ENCODE results near the gene DCAF15. TPM values are rescaled to one million over a fixed set of nuclear protein-coding genes. Genes with fewer than 3 reads are reported as not detected.
A peak's percentile ranks its signal among the peaks of the same experiment; 100 is the strongest.
"Not testable (repeated sequence)": the region's sequence is repeated elsewhere in the genome, so short reads cannot be mapped to it uniquely, and the experiment has no call there.

Gene DCAF15
- total RNA-seq, 2 donors from 2014 or later = 7.0 to 20.4 TPM

DNA sequence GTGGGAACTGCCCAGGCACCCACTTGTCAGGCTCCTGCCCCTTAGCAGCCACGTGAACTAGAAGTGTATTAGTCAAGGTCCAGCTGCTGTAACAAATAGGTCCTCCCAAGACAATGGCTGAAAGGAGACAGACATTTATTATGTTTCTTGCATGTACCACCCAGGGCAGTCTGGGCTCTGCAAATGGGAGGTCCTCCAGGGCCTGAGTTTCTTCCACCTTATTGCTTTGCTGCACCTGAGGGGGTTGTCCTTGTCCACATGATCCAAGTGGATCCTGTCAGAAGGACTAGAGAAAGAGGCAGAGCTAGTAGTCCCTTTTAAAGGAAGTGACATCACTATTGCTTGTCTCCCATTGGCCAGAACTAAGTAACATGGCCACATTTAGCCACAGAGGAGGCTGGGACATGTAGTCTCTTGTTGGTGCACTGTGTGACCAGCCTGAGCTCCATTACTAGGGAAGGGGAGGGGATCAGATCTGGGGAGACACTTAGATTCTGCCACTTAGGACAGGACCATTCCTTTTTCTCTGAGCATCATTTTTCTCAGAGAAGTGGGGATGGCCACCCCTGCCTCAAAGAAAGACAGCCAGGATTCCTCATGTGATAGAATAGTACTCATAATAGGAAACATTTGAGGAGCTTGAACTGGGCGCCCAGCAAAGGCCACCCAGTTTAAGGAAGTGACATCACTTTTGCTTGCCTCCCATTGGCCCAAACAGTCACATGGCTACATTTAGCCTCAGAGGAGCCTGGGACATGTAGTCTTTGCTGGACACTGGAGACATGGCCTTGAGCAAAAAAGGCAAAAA is 31.2 kb upstream of the DCAF15 start:
- Histone ChIP-seq H3K27ac (no peak overlapping the region), H3K27me3 (no peaks in the 10 kb centered on the region), H3K9me3 (no peaks in the 10 kb centered on the region), H3K4me1 (no peaks in the 10 kb centered on the region), H3K36me3 (replicated peaks in 1 of 2; ENCODE audit: insufficient read depth in 1 of 2, low read depth in 2 of 2) (peaks cover 13 to 27% of the 10 kb centered on the region in 2 donors), H3K4me3 (no peak overlapping the region)
- DNase-seq = peak in 1 of 4 donors; percentile 43
- peak; percentile 64 for ATAC-seq
- intact Hi-C loops (cut with DNase I) = no loop called here
- 88 to 95% methylated on average over 1 to 2 of the region's 2 CpGs for WGBS, 2 donors
- TF ChIP-seq, protein P1, sequence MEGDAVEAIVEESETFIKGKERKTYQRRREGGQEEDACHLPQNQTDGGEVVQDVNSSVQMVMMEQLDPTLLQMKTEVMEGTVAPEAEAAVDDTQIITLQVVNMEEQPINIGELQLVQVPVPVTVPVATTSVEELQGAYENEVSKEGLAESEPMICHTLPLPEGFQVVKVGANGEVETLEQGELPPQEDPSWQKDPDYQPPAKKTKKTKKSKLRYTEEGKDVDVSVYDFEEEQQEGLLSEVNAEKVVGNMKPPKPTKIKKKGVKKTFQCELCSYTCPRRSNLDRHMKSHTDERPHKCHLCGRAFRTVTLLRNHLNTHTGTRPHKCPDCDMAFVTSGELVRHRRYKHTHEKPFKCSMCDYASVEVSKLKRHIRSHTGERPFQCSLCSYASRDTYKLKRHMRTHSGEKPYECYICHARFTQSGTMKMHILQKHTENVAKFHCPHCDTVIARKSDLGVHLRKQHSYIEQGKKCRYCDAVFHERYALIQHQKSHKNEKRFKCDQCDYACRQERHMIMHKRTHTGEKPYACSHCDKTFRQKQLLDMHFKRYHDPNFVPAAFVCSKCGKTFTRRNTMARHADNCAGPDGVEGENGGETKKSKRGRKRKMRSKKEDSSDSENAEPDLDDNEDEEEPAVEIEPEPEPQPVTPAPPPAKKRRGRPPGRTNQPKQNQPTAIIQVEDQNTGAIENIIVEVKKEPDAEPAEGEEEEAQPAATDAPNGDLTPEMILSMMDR (IDR thresholded peaks at IDR 0.05) = no peak
- no peak for TF ChIP-seq POLR2A (IDR thresholded peaks at IDR 0.05)

GRCh38 chr19:13922118-13922517 is 30.2 kb upstream of the DCAF15 start:
- H3K27ac ChIP-seq; ATAC-seq; intact Hi-C loops (cut with DNase I); H3K9me3 ChIP-seq; H3K4me3 ChIP-seq; H3K4me1 ChIP-seq; H3K27me3 ChIP-seq; DNase-seq: not testable (repeated sequence)
- WGBS, 2 donors = 98 to 99% methylated on average over 6 of the region's 6 CpGs
- H3K36me3 ChIP-seq (replicated peaks in 1 of 2; ENCODE audit: insufficient read depth in 1 of 2, low read depth in 2 of 2) = peaks cover 13 to 31% of the 10 kb centered on the region in 2 donors

- ATAC-seq (no peak), DNase-seq (no peak)
- WGBS, 2 donors = 93 to 94% methylated on average over 15 to 27 of the region's 28 CpGs
- no peak for TF ChIP-seq POLR2A (IDR thresholded peaks at IDR 0.05)
- TF ChIP-seq, protein P1 (IDR thresholded peaks at IDR 0.05) = no peak
- Histone ChIP-seq H3K36me3 (replicated peaks in 1 of 2; ENCODE audit: insufficient read depth in 1 of 2, low read depth in 2 of 2) (peaks cover 13 to 29% of the 10 kb centered on the region in 2 donors), H3K9me3 (no peaks in the 10 kb centered on the region), H3K4me1 (no peaks in the 10 kb centered on the region), H3K4me3 (no peak overlapping the region), H3K27me3 (no peaks in the 10 kb centered on the region), H3K27ac (no peak overlapping the region)
- intact Hi-C loops (cut with DNase I) = no loop called here
These were observed 28.9 kb upstream of the DCAF15 start for GRCh38 chr19:13923194-13923987.

GRCh38 chr19:13926010-13926409 is 26.3 kb upstream of the DCAF15 start:
- peaks cover 11 to 23% of the 10 kb centered on the region in 2 donors for H3K36me3 ChIP-seq (replicated peaks in 1 of 2; ENCODE audit: insufficient read depth in 1 of 2, low read depth in 2 of 2)
- H3K27me3 ChIP-seq = no peaks in the 10 kb centered on the region
- no peak overlapping the region for H3K4me3 ChIP-seq
- TF ChIP-seq, protein P1 (IDR thresholded peaks at IDR 0.05) = no peak
- TF ChIP-seq POLR2A (IDR thresholded peaks at IDR 0.05) = no peak
- ATAC-seq (no peak), DNase-seq (no peak)
- intact Hi-C loops (cut with DNase I) = no loop called here
- no peaks in the 10 kb centered on the region for H3K4me1 ChIP-seq
- no peak overlapping the region for H3K27ac ChIP-seq
- WGBS, 2 donors = 59 to 90% methylated on average over 3 to 4 of the region's 4 CpGs
- no peaks in the 10 kb centered on the region for H3K9me3 ChIP-seq

- Histone ChIP-seq H3K27ac (no peak overlapping the region), H3K4me1 (no peaks in the 10 kb centered on the region), H3K27me3 (no peaks in the 10 kb centered on the region), H3K9me3 (no peaks in the 10 kb centered on the region), H3K36me3 (replicated peaks in 1 of 2; ENCODE audit: insufficient read depth in 1 of 2, low read depth in 2 of 2) (peaks cover 4 to 21% of the 10 kb centered on the region in 2 donors), H3K4me3 (no peak overlapping the region)
- WGBS, 2 donors = 73 to 91% methylated on average over 4 to 5 of the region's 8 CpGs
- intact Hi-C loops (cut with DNase I) = no loop called here
- TF ChIP-seq POLR2A (IDR thresholded peaks at IDR 0.05) = no peak
- TF ChIP-seq, protein P1 (IDR thresholded peaks at IDR 0.05) = no peak
- DNase-seq (no peak), ATAC-seq (no peak)
These were observed 25.6 kb upstream of the DCAF15 start for GRCh38 chr19:13926715-13927114.

Data from body of pancreas (tissue), 4 donors.